Liver (tissue), 2 donors: ENCODE measurements around the gene PRR15L.
"Not testable (repeated sequence)": the region's sequence is repeated elsewhere in the genome, so short reads cannot be mapped to it uniquely, and the experiment has no call there.

Source experiments
- YY1 ChIP-seq: IDR thresholded peaks from 2 replicates; pipeline ENCODE4 v1.6.1; 2016; ENCODE audit warnings: antibody characterized with exemption, mild to moderate bottlenecking
- TF ChIP-seq, protein P1 (sequence below): fragments of 150-350 bp; IDR thresholded peaks from 2 replicates; pipeline ENCODE4 v1.5.1; 2017; ENCODE audit warnings: improper control_type of control experiment, low read depth, low read length; ENCODE audit not compliant: missing input control
- donor health status: healthy.

DNA sequence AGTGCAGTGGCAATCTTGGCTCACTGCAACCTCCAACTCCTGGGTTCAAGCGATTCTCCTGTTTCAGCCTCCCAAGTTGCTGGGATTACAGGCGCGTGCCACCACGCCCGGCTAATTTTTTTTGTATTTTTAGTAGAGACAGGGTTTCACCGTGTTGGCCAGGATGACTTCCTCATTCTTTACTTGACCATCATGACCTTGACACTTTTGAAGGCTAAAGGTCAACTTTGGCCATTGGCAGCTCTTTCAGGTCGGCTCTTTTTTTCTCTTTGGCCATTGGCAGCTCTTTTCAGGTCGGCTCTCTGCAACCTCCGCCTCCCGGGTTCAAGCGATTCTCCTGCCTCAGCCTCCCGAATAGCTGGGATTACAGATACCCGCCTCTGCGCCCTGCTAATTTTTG, 37.8 kb downstream of the PRR15L start:
- TF ChIP-seq, protein P1, sequence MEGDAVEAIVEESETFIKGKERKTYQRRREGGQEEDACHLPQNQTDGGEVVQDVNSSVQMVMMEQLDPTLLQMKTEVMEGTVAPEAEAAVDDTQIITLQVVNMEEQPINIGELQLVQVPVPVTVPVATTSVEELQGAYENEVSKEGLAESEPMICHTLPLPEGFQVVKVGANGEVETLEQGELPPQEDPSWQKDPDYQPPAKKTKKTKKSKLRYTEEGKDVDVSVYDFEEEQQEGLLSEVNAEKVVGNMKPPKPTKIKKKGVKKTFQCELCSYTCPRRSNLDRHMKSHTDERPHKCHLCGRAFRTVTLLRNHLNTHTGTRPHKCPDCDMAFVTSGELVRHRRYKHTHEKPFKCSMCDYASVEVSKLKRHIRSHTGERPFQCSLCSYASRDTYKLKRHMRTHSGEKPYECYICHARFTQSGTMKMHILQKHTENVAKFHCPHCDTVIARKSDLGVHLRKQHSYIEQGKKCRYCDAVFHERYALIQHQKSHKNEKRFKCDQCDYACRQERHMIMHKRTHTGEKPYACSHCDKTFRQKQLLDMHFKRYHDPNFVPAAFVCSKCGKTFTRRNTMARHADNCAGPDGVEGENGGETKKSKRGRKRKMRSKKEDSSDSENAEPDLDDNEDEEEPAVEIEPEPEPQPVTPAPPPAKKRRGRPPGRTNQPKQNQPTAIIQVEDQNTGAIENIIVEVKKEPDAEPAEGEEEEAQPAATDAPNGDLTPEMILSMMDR: not testable (repeated sequence)
- not testable (repeated sequence) for TF ChIP-seq YY1
